C4-2B (cell line): ENCODE measurements around the gene LGALS12.

ENCODE experiments used
- CTCF ChIP-seq: fragments of 450-650 bp; conservative IDR thresholded peaks from 2 replicates; pipeline ENCODE4 v1.5.1; 2017; ENCODE audit warnings: mild to moderate bottlenecking
- ZFX ChIP-seq: fragments of 450-650 bp; IDR thresholded peaks from 2 replicates; pipeline ENCODE4 v1.6.1; 2017

- no peak for TF ChIP-seq CTCF
- no peak for TF ChIP-seq ZFX
Observed at GRCh38 chr11:63534076-63534475, 28.2 kb downstream of the LGALS12 start.
